GM21515 (cell line): ENCODE data around the gene ZDHHC9.

Experiments
- ATAC-seq: cut with Tn5 transposase; IDR thresholded peaks from one replicate; pipeline ENCODE4 v1.9.1; 2021; ENCODE audit not compliant: unreplicated experiment

Gene ZDHHC9

GRCh38 chrX:129823115-129823514 lies 20.6 kb downstream of the ZDHHC9 start:
- ATAC-seq: no peak

- no peak for ATAC-seq
These were observed 25.6 kb downstream of the ZDHHC9 start for GRCh38 chrX:129818123-129818522.

- ATAC-seq: no peak
These were observed 29.9 kb downstream of the ZDHHC9 start for GRCh38 chrX:129813662-129814368.

- no peak for ATAC-seq
These were observed 34.6 kb downstream of the ZDHHC9 start for GRCh38 chrX:129808829-129809796.

- ATAC-seq: no peak
These were observed 35.4 kb downstream of the ZDHHC9 start for GRCh38 chrX:129808158-129808828.

GRCh38 chrX:129804806-129805205 lies 38.9 kb downstream of the ZDHHC9 start:
- no peak for ATAC-seq

GRCh38 chrX:129802863-129803262 lies 40.8 kb downstream of the ZDHHC9 start:
- ATAC-seq: no peak

GRCh38 chrX:129800186-129800585 lies 43.5 kb downstream of the ZDHHC9 start:
- ATAC-seq: no peak

- no peak for ATAC-seq
These were observed 44.8 kb downstream of the ZDHHC9 start for GRCh38 chrX:129798888-129799287.

- ATAC-seq: no peak
These were observed 45.2 kb downstream of the ZDHHC9 start for GRCh38 chrX:129798456-129798855.

- no peak for ATAC-seq
These were observed 46.3 kb downstream of the ZDHHC9 start for GRCh38 chrX:129797251-129797906.

GRCh38 chrX:129795584-129795983 lies 48.1 kb downstream of the ZDHHC9 start:
- ATAC-seq: no peak

- no peak for ATAC-seq
These were observed 50.0 kb downstream of the ZDHHC9 start for GRCh38 chrX:129793604-129794191.

GRCh38 chrX:129792586-129793291 lies 50.9 kb downstream of the ZDHHC9 start:
- no peak for ATAC-seq

GRCh38 chrX:129791961-129792570 lies 51.6 kb downstream of the ZDHHC9 start:
- ATAC-seq: no peak

GRCh38 chrX:129791336-129791735 lies 52.4 kb downstream of the ZDHHC9 start:
- no peak for ATAC-seq

GRCh38 chrX:129790808-129791207 lies 52.9 kb downstream of the ZDHHC9 start:
- ATAC-seq: no peak

GRCh38 chrX:129790146-129790545 lies 53.5 kb downstream of the ZDHHC9 start:
- ATAC-seq: no peak

- ATAC-seq: no peak
These were observed 55.2 kb downstream of the ZDHHC9 start for GRCh38 chrX:129788527-129788926.
